ENCODE measurements around the gene SLC7A6.

The SLC7A6 gene

GRCh38 chr16:68346892-68347480 is 82.7 kb downstream of the SLC7A6 start:
- DNase-seq (ENCODE audit: low spot score in 2 of 2) (no peak), ATAC-seq (no peak)
- H3K9me3 Mint-ChIP-seq = no peaks in the 10 kb centered on the region
- H3K36me3 Mint-ChIP-seq = peaks cover 87% of the 10 kb centered on the region
- no peak overlapping the region for H3K4me3 Mint-ChIP-seq
- peaks cover 26% of the 10 kb centered on the region for H3K4me1 Mint-ChIP-seq
- peak overlapping the region; percentile 54 for H3K27ac Mint-ChIP-seq

DNA sequence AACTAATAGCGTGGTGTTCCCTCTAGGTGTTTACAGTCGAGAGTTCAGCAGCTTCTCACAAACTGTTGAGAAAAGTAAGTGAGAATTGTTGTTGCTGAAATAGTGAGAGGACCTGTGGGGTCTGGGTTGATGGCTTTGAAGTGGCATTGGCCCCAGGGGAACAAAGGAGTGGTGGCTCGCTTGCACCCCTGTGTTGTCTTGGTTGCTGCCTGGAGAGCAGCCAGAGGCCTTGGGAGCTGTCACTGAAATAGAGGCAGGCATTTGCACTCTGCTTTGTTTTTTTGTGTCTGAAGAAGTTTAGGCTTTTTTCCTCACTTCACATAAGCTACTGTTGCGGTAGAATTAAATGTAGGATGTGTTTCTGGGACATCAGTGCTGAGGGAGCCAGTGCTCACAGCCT is 83.3 kb downstream of the SLC7A6 start:
- Mint-ChIP-seq H3K36me3 (peaks cover 81% of the 10 kb centered on the region), H3K27ac (no peak overlapping the region), H3K4me3 (no peak overlapping the region), H3K4me1 (peaks cover 26% of the 10 kb centered on the region), H3K9me3 (no peaks in the 10 kb centered on the region)
- DNase-seq (ENCODE audit: low spot score in 2 of 2) (no peak), ATAC-seq (no peak)

DNA sequence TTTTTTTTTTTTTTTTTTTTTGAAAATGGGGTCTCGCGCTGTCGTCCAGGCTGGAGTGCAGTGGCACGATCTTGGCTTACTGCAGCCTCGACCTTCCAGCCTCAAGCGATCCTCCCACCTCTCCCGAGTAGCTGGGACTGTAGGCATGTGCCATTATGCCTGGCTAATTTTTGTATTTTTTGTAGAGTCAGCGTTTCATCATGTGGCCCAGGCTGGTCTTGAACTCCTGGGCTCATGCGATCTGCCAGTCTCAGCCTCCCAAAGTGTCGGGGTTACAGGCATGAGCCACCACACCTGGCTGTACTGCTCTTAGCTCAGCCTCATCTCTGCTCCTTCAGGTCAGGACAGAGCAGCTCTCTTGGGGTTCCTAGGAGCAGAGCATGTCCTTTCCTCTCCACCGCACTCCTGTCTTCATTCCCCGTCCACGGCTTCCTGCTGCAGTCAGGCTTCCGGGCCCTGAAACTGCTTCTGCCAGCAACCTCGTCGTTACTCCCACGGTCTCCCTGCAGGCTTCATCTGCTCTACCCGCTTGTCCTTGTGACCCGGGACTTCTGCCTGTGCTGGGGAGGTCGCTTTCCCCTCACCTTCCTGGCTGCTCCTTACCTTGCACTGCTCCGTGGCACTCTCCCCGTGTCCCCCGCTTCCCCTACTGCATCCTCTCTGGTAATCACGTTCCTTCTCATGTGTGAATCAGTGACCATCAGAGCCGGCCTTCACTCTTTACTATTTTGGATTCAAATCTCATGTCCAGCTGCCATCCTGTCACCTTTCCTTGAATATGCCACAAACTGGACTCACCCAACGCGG is 84.5 kb downstream of the SLC7A6 start:
- no peak for DNase-seq (ENCODE audit: low spot score in 2 of 2)
- Mint-ChIP-seq H3K9me3 (no peaks in the 10 kb centered on the region), H3K4me3 (no peak overlapping the region), H3K4me1 (peaks cover 26% of the 10 kb centered on the region), H3K27ac (no peak overlapping the region), H3K36me3 (peaks cover 79% of the 10 kb centered on the region)
- no peak for ATAC-seq

DNA sequence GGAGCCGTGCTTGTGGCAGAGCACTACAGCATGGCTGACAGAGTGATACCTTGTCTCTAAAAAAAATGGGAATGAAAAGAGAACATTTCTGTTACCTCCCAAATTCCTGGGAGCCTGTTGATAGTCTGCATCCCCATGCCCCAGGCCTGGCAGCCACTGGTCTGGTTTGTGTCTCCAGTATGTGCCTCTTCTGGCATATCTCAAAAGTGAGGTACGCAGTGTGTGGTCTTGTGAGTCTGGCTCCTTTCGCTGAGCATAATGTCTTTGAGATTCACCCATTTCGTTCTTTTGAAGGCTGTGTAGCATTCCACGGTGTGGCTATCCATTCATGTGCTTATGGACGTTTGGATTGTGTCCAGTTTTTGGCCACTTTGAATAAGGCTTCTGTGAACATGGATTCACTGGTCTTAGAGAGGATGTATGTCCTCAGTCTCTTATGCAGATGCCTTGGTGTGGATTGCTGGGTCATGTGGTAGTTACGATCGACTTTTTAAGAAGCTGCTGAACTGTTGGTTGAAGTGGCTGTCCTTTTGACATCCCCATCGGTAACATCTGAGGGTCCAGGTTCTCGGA is 85.6 kb downstream of the SLC7A6 start:
- H3K27ac Mint-ChIP-seq = no peak overlapping the region
- no peak overlapping the region for H3K4me3 Mint-ChIP-seq
- H3K9me3 Mint-ChIP-seq = no peaks in the 10 kb centered on the region

GRCh38 chr16:68350813-68351350 is 86.6 kb downstream of the SLC7A6 start:
- H3K36me3 Mint-ChIP-seq = peaks cover 72% of the 10 kb centered on the region

More for the DNA sequence above, 85.6 kb downstream of the SLC7A6 start:
- DNase-seq (ENCODE audit: low spot score in 2 of 2) = no peak
- H3K36me3 Mint-ChIP-seq = peaks cover 78% of the 10 kb centered on the region
- no peak for ATAC-seq
- H3K4me1 Mint-ChIP-seq = peaks cover 32% of the 10 kb centered on the region

More at GRCh38 chr16:68350813-68351350, 86.6 kb downstream of the SLC7A6 start:
- Mint-ChIP-seq H3K4me3 (no peak overlapping the region), H3K4me1 (peaks cover 35% of the 10 kb centered on the region), H3K9me3 (no peaks in the 10 kb centered on the region), H3K27ac (no peak overlapping the region)
- ATAC-seq = no peak
- no peak for DNase-seq (ENCODE audit: low spot score in 2 of 2)

Data from stimulated activated effector memory CD8-positive, alpha-beta T cell treated with anti-CD3 and anti-CD28 coated beads, Interleukin-12 subunit alpha, Interleukin-12 subunit beta, amount 100 ng/mL, for 72 hours (primary cell).